Activated CD4-positive, alpha-beta T cell treated with anti-CD3 and anti-CD28 coated beads for 48 hours (primary cell): ENCODE results near the gene PLK4.
"Not testable (repeated sequence)": the region's sequence is repeated elsewhere in the genome, so short reads cannot be mapped to it uniquely, and the experiment has no call there.

Source experiments
- DNase-seq: peaks from one replicate; pipeline ENCODE4 v3.0.0-alpha.2; 2020

The PLK4 gene

GRCh38 chr4:127880763-127881562, at the start of gene PLK4:
Gene PLK4 (plus strand): TSS chr4:127880893. CDS start chr4:127881135, 242 bp downstream.
- peak; percentile 97 for DNase-seq

GRCh38 chr4:127832585-127832984, 48.1 kb upstream of the PLK4 start:
- DNase-seq: no peak

- no peak for DNase-seq
Measured at GRCh38 chr4:127843704-127844600, 36.7 kb upstream of the PLK4 start.

- DNase-seq: no peak
Measured at GRCh38 chr4:127844601-127845116, 36.0 kb upstream of the PLK4 start.

- no peak for DNase-seq
Measured at GRCh38 chr4:127846061-127846460, 34.6 kb upstream of the PLK4 start.

GRCh38 chr4:127846765-127847164, 33.9 kb upstream of the PLK4 start:
- DNase-seq: no peak

- no peak for DNase-seq
Measured at GRCh38 chr4:127849505-127850234, 31.0 kb upstream of the PLK4 start.

GRCh38 chr4:127852661-127853060, 28.0 kb upstream of the PLK4 start:
- no peak for DNase-seq

GRCh38 chr4:127856196-127856812, 24.4 kb upstream of the PLK4 start:
- DNase-seq: no peak

- no peak for DNase-seq
Measured at GRCh38 chr4:127856813-127857447, 23.8 kb upstream of the PLK4 start.

GRCh38 chr4:127857641-127858040, 23.1 kb upstream of the PLK4 start:
- DNase-seq: no peak

- DNase-seq: no peak
Measured at GRCh38 chr4:127868196-127868595, 12.5 kb upstream of the PLK4 start.

GRCh38 chr4:127870281-127870680, 10.4 kb upstream of the PLK4 start:
- DNase-seq: no peak

GRCh38 chr4:127870688-127871087, 10.0 kb upstream of the PLK4 start:
- DNase-seq: no peak

GRCh38 chr4:127875791-127876190, 4.9 kb upstream of the PLK4 start:
- no peak for DNase-seq

- no peak for DNase-seq
Measured at GRCh38 chr4:127881563-127881864, 821 bp downstream of the PLK4 start.

GRCh38 chr4:127888559-127888958, 7.9 kb downstream of the PLK4 start:
- DNase-seq: no peak

- no peak for DNase-seq
Measured at GRCh38 chr4:127889903-127890302, 9.2 kb downstream of the PLK4 start.

- no peak for DNase-seq
Measured at GRCh38 chr4:127896069-127896468, 15.4 kb downstream of the PLK4 start.

GRCh38 chr4:127896528-127896927, 15.8 kb downstream of the PLK4 start:
- DNase-seq: no peak

- not testable (repeated sequence) for DNase-seq
Measured at GRCh38 chr4:127899682-127900081, 19.0 kb downstream of the PLK4 start.

- DNase-seq: no peak
Measured at GRCh38 chr4:127905029-127905428, 24.3 kb downstream of the PLK4 start.
